Stimulated activated CD8-positive, alpha-beta memory T cell treated with anti-CD3 and anti-CD28 coated beads, Interleukin-7, amount 100 ng/mL, for 48 hours (primary cell): Measurements from ENCODE around the gene CLEC4F.

Experiments used
- DNase-seq, 2 donors: peaks; one replicate each; pipeline ENCODE4 v3.0.0-alpha.2; 2020; ENCODE audit warnings: low read depth in 1 of 2; ENCODE audit errors: extremely low read depth in 1 of 2

The CLEC4F gene

GRCh38 chr2:70789304-70790135 lies 30.9 kb downstream of the CLEC4F start:
- DNase-seq = peak; percentile 38 to 63

- peak in 1 of 2 donors; percentile 26 for DNase-seq
These were observed 35.1 kb downstream of the CLEC4F start for GRCh38 chr2:70785137-70785911.

GRCh38 chr2:70784320-70784719 lies 36.1 kb downstream of the CLEC4F start:
- no peak for DNase-seq

GRCh38 chr2:70779911-70780545 lies 40.4 kb downstream of the CLEC4F start:
- no peak for DNase-seq

- DNase-seq = no peak
These were observed 40.9 kb downstream of the CLEC4F start for GRCh38 chr2:70779491-70779890.

- DNase-seq = no peak
These were observed 41.7 kb downstream of the CLEC4F start for GRCh38 chr2:70778676-70779075.

- no peak for DNase-seq
These were observed 42.9 kb downstream of the CLEC4F start for GRCh38 chr2:70777450-70777849.

GRCh38 chr2:70776266-70776665 lies 44.1 kb downstream of the CLEC4F start:
- DNase-seq = no peak

GRCh38 chr2:70775141-70775540 lies 45.3 kb downstream of the CLEC4F start:
- DNase-seq = no peak

- DNase-seq = no peak
These were observed 47.8 kb downstream of the CLEC4F start for GRCh38 chr2:70772486-70773155.

- no peak for DNase-seq
These were observed 49.0 kb downstream of the CLEC4F start for GRCh38 chr2:70771446-70771845.

- DNase-seq = no peak
These were observed 50.9 kb downstream of the CLEC4F start for GRCh38 chr2:70769450-70769849.

GRCh38 chr2:70768590-70769085 lies 51.8 kb downstream of the CLEC4F start:
- DNase-seq = no peak

GRCh38 chr2:70767699-70768589 lies 52.5 kb downstream of the CLEC4F start, which contains the start of gene ADD2:
TSS of gene ADD2 (minus strand) at chr2:70768200. CDS start at chr2:70706408, 61,792 bp downstream.
- DNase-seq = peak in 1 of 2 donors; percentile 43

GRCh38 chr2:70767079-70767698 lies 53.2 kb downstream of the CLEC4F start:
- no peak for DNase-seq

GRCh38 chr2:70766357-70767078 lies 53.9 kb downstream of the CLEC4F start:
- no peak for DNase-seq

GRCh38 chr2:70765507-70765906 lies 54.9 kb downstream of the CLEC4F start:
- DNase-seq = no peak

GRCh38 chr2:70759446-70759845 lies 61.0 kb downstream of the CLEC4F start:
- DNase-seq = no peak
